Endothelial cell (in vitro differentiated cells): ENCODE data around the gene ADAMTS2. TPM values are rescaled to one million over a fixed set of nuclear protein-coding genes. Genes with fewer than 3 reads are reported as not detected.

ENCODE experiments used
- DNase-seq: peaks from one replicate; pipeline ENCODE4 v3.0.0; 2021; ENCODE audit warnings: low spot score
- H3K27ac Mint-ChIP-seq: one replicate; pipeline ENCODE4 v1.8.0; 2021; ENCODE audit warnings: mixed read lengths, inconsistent platforms; ENCODE audit not compliant: unreplicated experiment
- H3K27me3 Mint-ChIP-seq: one replicate; pipeline ENCODE4 v1.8.0; 2021; ENCODE audit warnings: mild to moderate bottlenecking, moderate library complexity, mixed read lengths, inconsistent platforms; ENCODE audit not compliant: unreplicated experiment
- H3K36me3 Mint-ChIP-seq: one replicate; pipeline ENCODE4 v1.8.0; 2021; ENCODE audit warnings: mild to moderate bottlenecking, low read depth, mixed read lengths, inconsistent platforms; ENCODE audit not compliant: unreplicated experiment
- H3K4me1 Mint-ChIP-seq: one replicate; pipeline ENCODE4 v1.8.0; 2021; ENCODE audit warnings: mild to moderate bottlenecking, mixed read lengths, inconsistent platforms; ENCODE audit not compliant: unreplicated experiment
- H3K4me3 Mint-ChIP-seq: one replicate; pipeline ENCODE4 v1.8.0; 2021; ENCODE audit warnings: mild to moderate bottlenecking, mixed read lengths, inconsistent platforms; ENCODE audit not compliant: unreplicated experiment
- H3K9me3 Mint-ChIP-seq: one replicate; pipeline ENCODE4 v1.8.0; 2021; ENCODE audit warnings: mixed read lengths, inconsistent platforms; ENCODE audit not compliant: unreplicated experiment
- CTCF ChIP-seq: fragments of 200-600 bp; sonication (generic); IDR thresholded peaks from one replicate; pipeline ENCODE4 v1.5.0; 2021; ENCODE audit warnings: antibody characterized with exemption; ENCODE audit not compliant: unreplicated experiment
- total RNA-seq: library from RNA; stranded (reverse); fragmentation: NEBNext Ultra II Directional; extraction: Animal tissue kit (Norgen Biotek cat#: 25700); gene quantifications from one replicate; pipeline ENCODE4 v1.2.1, GENCODE V29; 2021; ENCODE audit not compliant: unreplicated experiment

The ADAMTS2 gene
- total RNA-seq, 1 donor from 2014 or later: 1.5 TPM

GRCh38 chr5:179212870-179213269 is 132.4 kb downstream of the ADAMTS2 start:
- Mint-ChIP-seq H3K27ac (no peak overlapping the region), H3K4me3 (no peak overlapping the region), H3K9me3 (no peaks in the 10 kb centered on the region), H3K4me1 (no peaks in the 10 kb centered on the region), H3K36me3 (no peaks in the 10 kb centered on the region), H3K27me3 (peaks cover 6% of the 10 kb centered on the region)
- DNase-seq: no peak
- TF ChIP-seq CTCF: no peak

GRCh38 chr5:179211631-179212030 is 133.6 kb downstream of the ADAMTS2 start:
- no peak for DNase-seq
- H3K4me3 Mint-ChIP-seq: no peak overlapping the region
- H3K4me1 Mint-ChIP-seq: no peaks in the 10 kb centered on the region
- peaks cover 6% of the 10 kb centered on the region for H3K27me3 Mint-ChIP-seq
- TF ChIP-seq CTCF: no peak
- no peaks in the 10 kb centered on the region for H3K36me3 Mint-ChIP-seq
- no peak overlapping the region for H3K27ac Mint-ChIP-seq
- H3K9me3 Mint-ChIP-seq: no peaks in the 10 kb centered on the region

GRCh38 chr5:179211068-179211467 is 134.2 kb downstream of the ADAMTS2 start:
- Mint-ChIP-seq H3K36me3 (no peaks in the 10 kb centered on the region), H3K4me1 (no peaks in the 10 kb centered on the region), H3K27ac (no peak overlapping the region), H3K27me3 (peaks cover 6% of the 10 kb centered on the region), H3K9me3 (no peaks in the 10 kb centered on the region), H3K4me3 (no peak overlapping the region)
- no peak for TF ChIP-seq CTCF
- no peak for DNase-seq

GRCh38 chr5:179210478-179210877 is 134.8 kb downstream of the ADAMTS2 start:
- DNase-seq: no peak
- H3K27ac Mint-ChIP-seq: no peak overlapping the region
- TF ChIP-seq CTCF: no peak
- H3K4me1 Mint-ChIP-seq: no peaks in the 10 kb centered on the region
- H3K27me3 Mint-ChIP-seq: peaks cover 6% of the 10 kb centered on the region
- no peak overlapping the region for H3K4me3 Mint-ChIP-seq
- H3K36me3 Mint-ChIP-seq: no peaks in the 10 kb centered on the region
- no peaks in the 10 kb centered on the region for H3K9me3 Mint-ChIP-seq

- Mint-ChIP-seq H3K4me3 (no peak overlapping the region), H3K27me3 (peaks cover 6% of the 10 kb centered on the region), H3K27ac (no peak overlapping the region), H3K4me1 (no peaks in the 10 kb centered on the region), H3K36me3 (no peaks in the 10 kb centered on the region), H3K9me3 (no peaks in the 10 kb centered on the region)
- DNase-seq: no peak
- TF ChIP-seq CTCF: no peak
Measured at GRCh38 chr5:179209359-179210150, 135.7 kb downstream of the ADAMTS2 start.
